HEK293T (cell line): ENCODE measurements around the gene PIGO.

Experiments
- ARNT ChIP-seq: fragments of 450-650 bp; IDR thresholded peaks from 2 replicates; pipeline ENCODE4 v1.6.1; 2017; ENCODE audit warnings: mild to moderate bottlenecking
- BHLHE40 ChIP-seq: fragments of 450-650 bp; IDR thresholded peaks from 2 replicates; pipeline ENCODE4 v1.6.1; 2016; ENCODE audit warnings: mild to moderate bottlenecking, moderate library complexity, borderline replicate concordance
- ELF4 ChIP-seq: fragments of 450-650 bp; IDR thresholded peaks from 2 replicates; pipeline ENCODE4 v1.6.1; 2017; ENCODE audit warnings: antibody characterized with exemption
- FOXA1 ChIP-seq: fragments of 450-650 bp; IDR thresholded peaks from 2 replicates; pipeline ENCODE4 v1.6.1; 2016; ENCODE audit warnings: mild to moderate bottlenecking
- FOXK2 ChIP-seq: fragments of 450-650 bp; IDR thresholded peaks from 2 replicates; pipeline ENCODE4 v1.6.1; 2016; ENCODE audit warnings: mild to moderate bottlenecking
- FOXM1 ChIP-seq: fragments of 450-650 bp; IDR thresholded peaks from 2 replicates; pipeline ENCODE4 v1.6.1; 2017; ENCODE audit warnings: mild to moderate bottlenecking, borderline replicate concordance
- L3MBTL2 ChIP-seq: fragments of 450-650 bp; conservative IDR thresholded peaks from 2 replicates; pipeline ENCODE4 v1.6.1; 2016; ENCODE audit warnings: mild to moderate bottlenecking
- LEF1 ChIP-seq: fragments of 450-650 bp; IDR thresholded peaks from 2 replicates; pipeline ENCODE4 v1.6.1; 2017; ENCODE audit warnings: mild to moderate bottlenecking, borderline replicate concordance
- PKNOX1 ChIP-seq: fragments of 450-650 bp; IDR thresholded peaks from 2 replicates; pipeline ENCODE4 v1.6.1; 2016
- SP1 ChIP-seq: fragments of 450-650 bp; IDR thresholded peaks from 2 replicates; pipeline ENCODE4 v1.6.1; 2017
- SUZ12 ChIP-seq: fragments of 450-650 bp; IDR thresholded peaks from 2 replicates; pipeline ENCODE4 v1.6.1; 2016; ENCODE audit warnings: mild to moderate bottlenecking
- TARDBP ChIP-seq: fragments of 450-650 bp; IDR thresholded peaks from 2 replicates; pipeline ENCODE4 v1.6.1; 2016
- ZNF384 ChIP-seq: fragments of 450-650 bp; IDR thresholded peaks from 2 replicates; pipeline ENCODE4 v1.6.1; 2016

GRCh38 chr9:35102465-35102768 lies 6.0 kb upstream of the PIGO start:
- TF ChIP-seq ELF4, result no peak
- no peak for TF ChIP-seq FOXK2
- no peak for TF ChIP-seq L3MBTL2
- no peak for TF ChIP-seq SUZ12
- TF ChIP-seq FOXA1, result no peak
- no peak for TF ChIP-seq BHLHE40
- no peak for TF ChIP-seq ZNF384
- TF ChIP-seq PKNOX1, result no peak
- no peak for TF ChIP-seq TARDBP
- no peak for TF ChIP-seq ARNT
- TF ChIP-seq LEF1, result no peak
- TF ChIP-seq FOXM1, result no peak
- TF ChIP-seq SP1, result no peak
